Osteoblast (primary cell): ENCODE measurements around the gene QRICH1. TPM values are rescaled to one million over a fixed set of nuclear protein-coding genes. Genes with fewer than 3 reads are reported as not detected.
"Not testable (repeated sequence)": the region's sequence is repeated elsewhere in the genome, so short reads cannot be mapped to it uniquely, and the experiment has no call there.

Experiments
- DNase-seq: peaks from one replicate; pipeline ENCODE4 v3.0.0; 2011; ENCODE audit warnings: low spot score, mixed read lengths; ENCODE audit not compliant: insufficient read length; ENCODE audit errors: missing footprints
- H2AFZ ChIP-seq: 2 replicates; pipeline ENCODE4 v1.6.0; 2011; ENCODE audit warnings: mild to moderate bottlenecking, low read length
- H3K27ac ChIP-seq: 2 replicates; pipeline ENCODE4 v1.5.1; 2011; ENCODE audit warnings: mild to moderate bottlenecking, low read depth, low read length, moderate library complexity
- H3K27me3 ChIP-seq: 2 replicates; pipeline ENCODE4 v1.6.0; 2012; ENCODE audit warnings: mild to moderate bottlenecking, control low read depth, inconsistent platforms, low read length, moderate library complexity; ENCODE audit not compliant: insufficient read depth
- H3K36me3 ChIP-seq: 2 replicates; pipeline ENCODE4 v1.5.1; 2011; ENCODE audit warnings: mild to moderate bottlenecking, low read length, control low read depth, moderate library complexity; ENCODE audit not compliant: insufficient read depth
- H3K4me1 ChIP-seq: 2 replicates; pipeline ENCODE4 v1.5.1; 2011; ENCODE audit warnings: mild to moderate bottlenecking, low read length, control low read depth, moderate library complexity; ENCODE audit not compliant: insufficient read depth
- H3K4me2 ChIP-seq: 2 replicates; pipeline ENCODE4 v1.6.0; 2011; ENCODE audit warnings: mild to moderate bottlenecking, low read length; ENCODE audit not compliant: insufficient read depth
- H3K4me3 ChIP-seq: fragments of 200-600 bp; sonication (generic); 3 replicates; pipeline ENCODE4 v1.5.1; 2012; ENCODE audit warnings: mild to moderate bottlenecking, low read length, inconsistent platforms; ENCODE audit not compliant: insufficient read depth
- H3K79me2 ChIP-seq: 2 replicates; pipeline ENCODE4 v1.6.0; 2012; ENCODE audit warnings: mild to moderate bottlenecking, low read length, control low read depth, inconsistent platforms; ENCODE audit not compliant: insufficient read depth
- H3K9me3 ChIP-seq: 2 replicates; pipeline ENCODE4 v1.5.1; 2011; ENCODE audit warnings: low read depth, low read length, control low read depth
- H4K20me1 ChIP-seq: 2 replicates; pipeline ENCODE4 v1.6.0; 2012; ENCODE audit warnings: mild to moderate bottlenecking, low read length, control low read depth; ENCODE audit not compliant: insufficient read depth
- CTCF ChIP-seq: IDR thresholded peaks from 2 replicates; pipeline ENCODE4 v1.5.1; 2011; ENCODE audit warnings: mild to moderate bottlenecking, low read depth, low read length, moderate library complexity; ENCODE audit errors: extremely low read depth
- total RNA-seq: library from RNA; depleted of rRNA; stranded (reverse); fragments of >200 nt; gene quantifications from 2 replicates; pipeline ENCODE4 v1.2.3, GENCODE V29; 2012

Gene QRICH1
- total RNA-seq, 1 donor: 167 TPM

DNA sequence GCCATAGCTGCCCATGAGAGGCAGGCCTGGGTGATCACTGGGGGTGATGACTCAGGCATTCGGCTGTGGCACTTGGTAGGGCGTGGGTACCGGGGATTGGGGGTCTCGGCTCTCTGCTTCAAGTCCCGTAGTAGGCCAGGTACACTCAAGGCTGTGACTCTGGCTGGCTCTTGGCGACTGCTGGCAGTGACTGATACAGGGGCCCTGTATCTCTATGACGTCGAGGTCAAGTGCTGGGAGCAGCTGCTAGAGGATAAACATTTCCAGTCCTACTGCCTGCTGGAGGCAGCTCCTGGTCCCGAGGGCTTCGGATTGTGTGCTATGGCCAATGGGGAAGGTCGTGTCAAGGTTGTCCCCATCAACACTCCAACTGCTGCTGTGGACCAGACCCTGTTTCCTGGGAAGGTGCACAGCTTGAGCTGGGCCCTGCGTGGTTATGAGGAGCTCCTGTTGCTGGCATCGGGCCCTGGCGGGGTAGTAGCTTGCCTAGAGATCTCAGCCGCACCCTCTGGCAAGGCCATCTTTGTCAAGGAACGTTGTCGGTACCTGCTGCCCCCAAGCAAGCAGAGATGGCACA is 81.3 kb downstream of the QRICH1 start:
- peaks cover 38% of the 10 kb centered on the region for H3K36me3 ChIP-seq
- TF ChIP-seq CTCF: no peak
- peaks cover 8% of the 10 kb centered on the region for H3K4me1 ChIP-seq
- H2AFZ ChIP-seq: no peak overlapping the region
- H3K9me3 ChIP-seq: no peaks in the 10 kb centered on the region
- no peak overlapping the region for H3K27ac ChIP-seq
- no peak overlapping the region for H3K4me2 ChIP-seq
- H4K20me1 ChIP-seq: peaks cover 57% of the 10 kb centered on the region
- no peak overlapping the region for H3K4me3 ChIP-seq
- peaks cover 73% of the 10 kb centered on the region for H3K79me2 ChIP-seq
- DNase-seq: peak; percentile 23
- H3K27me3 ChIP-seq: no peaks in the 10 kb centered on the region

GRCh38 chr3:49009396-49009795 is 84.5 kb downstream of the QRICH1 start:
- Histone ChIP-seq H3K4me3 (no peak overlapping the region), H3K27me3 (no peaks in the 10 kb centered on the region), H3K36me3 (peaks cover 17% of the 10 kb centered on the region), H3K9me3 (no peaks in the 10 kb centered on the region), H2AFZ (no peak overlapping the region), H3K4me1 (peaks cover 16% of the 10 kb centered on the region), H4K20me1 (peaks cover 45% of the 10 kb centered on the region), H3K27ac (no peak overlapping the region), H3K79me2 (peaks cover 74% of the 10 kb centered on the region), H3K4me2 (no peak overlapping the region)
- no peak for TF ChIP-seq CTCF
- DNase-seq: peak; percentile 36

- H3K27me3 ChIP-seq, H2AFZ ChIP-seq, H3K9me3 ChIP-seq, H3K36me3 ChIP-seq: not testable (repeated sequence)
- Histone ChIP-seq H4K20me1 (peaks cover 37% of the 10 kb centered on the region), H3K79me2 (peaks cover 68% of the 10 kb centered on the region), H3K4me2 (peak overlapping the region; percentile 98), H3K4me3 (peak overlapping the region; percentile 94), H3K4me1 (peaks cover 16% of the 10 kb centered on the region), H3K27ac (peak overlapping the region; percentile 13)
- peak; percentile 52 for DNase-seq
These were observed 85.2 kb downstream of the QRICH1 start for GRCh38 chr3:49008627-49009026.

GRCh38 chr3:49007771-49008528 is 85.9 kb downstream of the QRICH1 start:
- Histone ChIP-seq H3K27ac (peak overlapping the region; percentile 93), H4K20me1 (peaks cover 31% of the 10 kb centered on the region), H3K4me1 (peaks cover 16% of the 10 kb centered on the region), H3K4me2 (peak overlapping the region; percentile 98), H3K4me3 (peak overlapping the region; percentile 94), H3K9me3 (no peaks in the 10 kb centered on the region), H3K79me2 (peaks cover 61% of the 10 kb centered on the region), H3K27me3 (no peaks in the 10 kb centered on the region), H2AFZ (peak overlapping the region; percentile 88), H3K36me3 (peaks cover 9% of the 10 kb centered on the region)
- DNase-seq: peak; percentile 96
- TF ChIP-seq CTCF: no peak
